Fibroblast of skin of scalp (primary cell): ENCODE measurements around the gene LSM8. TPM values are rescaled to one million over a fixed set of nuclear protein-coding genes. Genes with fewer than 3 reads are reported as not detected.
"Not testable (repeated sequence)": the region's sequence is repeated elsewhere in the genome, so short reads cannot be mapped to it uniquely, and the experiment has no call there.

ENCODE experiments used
- DNase-seq: peaks from one replicate; pipeline ENCODE4 v3.0.0-alpha.2; 2013
- polyA plus RNA-seq, 2 experiments: library from polyadenylated mRNA; unstranded; fragments of 120-200 nt; gene quantifications; one replicate each; pipeline ENCODE4 v1.2.1, GENCODE V29; 2013; ENCODE audit not compliant: insufficient read length in 2 of 2

LSM8 gene
- 69.0 TPM for polyA plus RNA-seq (2013, experiment 1 of 2; ENCODE audit: insufficient read length)
- polyA plus RNA-seq (2013, experiment 2 of 2; ENCODE audit: insufficient read length): 69.0 TPM

- DNase-seq: peak; percentile 98
Measured at GRCh38 chr7:118183786-118184564, at the start of gene LSM8. LSM8 (plus strand) TSS chr7:118184164; CDS start chr7:118184224, 60 bp downstream.

GRCh38 chr7:118134420-118134819 is 49.5 kb upstream of the LSM8 start:
- not testable (repeated sequence) for DNase-seq

- DNase-seq: no peak
Measured at GRCh38 chr7:118140468-118140867, 43.5 kb upstream of the LSM8 start.

- no peak for DNase-seq
Measured at GRCh38 chr7:118142012-118142411, 42.0 kb upstream of the LSM8 start.

GRCh38 chr7:118148930-118149329 is 35.0 kb upstream of the LSM8 start:
- no peak for DNase-seq

GRCh38 chr7:118149394-118149793 is 34.6 kb upstream of the LSM8 start:
- DNase-seq: no peak

- no peak for DNase-seq
Measured at GRCh38 chr7:118151671-118152070, 32.3 kb upstream of the LSM8 start.

- no peak for DNase-seq
Measured at GRCh38 chr7:118152149-118152548, 31.8 kb upstream of the LSM8 start.

GRCh38 chr7:118152654-118153053 is 31.3 kb upstream of the LSM8 start:
- DNase-seq: no peak

- DNase-seq: peak; percentile 8
Measured at GRCh38 chr7:118153551-118154177, 30.3 kb upstream of the LSM8 start.

GRCh38 chr7:118158766-118159165 is 25.2 kb upstream of the LSM8 start:
- no peak for DNase-seq

- no peak for DNase-seq
Measured at GRCh38 chr7:118169146-118169545, 14.8 kb upstream of the LSM8 start.

- DNase-seq: no peak
Measured at GRCh38 chr7:118175740-118176139, 8.2 kb upstream of the LSM8 start.

GRCh38 chr7:118179191-118179590 is 4.8 kb upstream of the LSM8 start:
- DNase-seq: no peak

- DNase-seq: no peak
Measured at GRCh38 chr7:118182593-118183427, 1.2 kb upstream of the LSM8 start.

GRCh38 chr7:118183428-118183785 is 557 bp upstream of the LSM8 start:
- no peak for DNase-seq

- no peak for DNase-seq
Measured at GRCh38 chr7:118184565-118184940, 589 bp downstream of the LSM8 start.

- DNase-seq: peak; percentile 85
Measured at GRCh38 chr7:118185163-118185860, 1.3 kb downstream of the LSM8 start.

GRCh38 chr7:118186501-118186900 is 2.5 kb downstream of the LSM8 start:
- no peak for DNase-seq

- no peak for DNase-seq
Measured at GRCh38 chr7:118194571-118194970, 10.6 kb downstream of the LSM8 start.

GRCh38 chr7:118195837-118196474 is 12.0 kb downstream of the LSM8 start:
- DNase-seq: peak; percentile 43

GRCh38 chr7:118202061-118202460 is 18.1 kb downstream of the LSM8 start:
- no peak for DNase-seq
